Measurements from ENCODE around the gene KLHL8.

The KLHL8 gene

GRCh38 chr4:87120010-87120409, 100.4 kb downstream of the KLHL8 start:
- no peak for FAIRE-seq

DNA sequence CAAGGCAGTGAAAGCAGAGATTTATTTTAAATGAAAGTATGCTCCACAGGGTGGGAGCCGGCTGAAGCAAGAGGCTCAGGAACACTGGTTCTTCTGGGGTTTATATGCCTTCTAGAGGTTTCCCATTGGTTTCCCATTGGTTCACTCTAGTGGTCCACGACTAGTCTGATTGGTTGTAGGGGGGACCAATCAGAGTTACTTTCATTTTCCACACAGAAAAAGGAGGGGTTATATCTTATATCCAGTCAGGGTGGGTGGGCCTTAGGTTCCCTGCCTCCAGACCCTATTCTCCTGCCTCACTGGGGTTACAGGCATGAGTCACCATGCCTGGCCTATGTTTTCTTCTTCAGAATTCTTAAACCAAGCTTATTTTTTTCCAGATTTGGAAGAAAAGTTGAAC, 101.6 kb downstream of the KLHL8 start:
- no peak for FAIRE-seq

- no peak for FAIRE-seq
Observed at GRCh38 chr4:87118421-87118820, 102.0 kb downstream of the KLHL8 start.

DNA sequence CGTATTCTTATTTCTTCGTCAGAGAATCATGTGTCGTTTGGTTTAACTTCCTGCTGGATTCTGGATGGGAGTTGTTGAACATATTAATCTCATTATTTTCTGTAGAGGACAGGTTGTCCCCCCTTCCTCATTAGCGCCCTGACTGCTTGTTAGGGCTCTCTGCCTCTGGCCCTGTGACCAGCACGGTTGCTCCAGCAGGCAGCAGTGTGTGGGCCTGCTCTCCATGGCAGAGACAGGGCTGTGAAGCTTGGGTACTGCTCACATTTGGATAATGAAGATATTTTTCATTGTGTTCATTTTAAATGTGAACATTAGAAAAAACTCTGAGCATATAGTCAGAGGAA, 102.7 kb downstream of the KLHL8 start:
- no peak for FAIRE-seq

DNA sequence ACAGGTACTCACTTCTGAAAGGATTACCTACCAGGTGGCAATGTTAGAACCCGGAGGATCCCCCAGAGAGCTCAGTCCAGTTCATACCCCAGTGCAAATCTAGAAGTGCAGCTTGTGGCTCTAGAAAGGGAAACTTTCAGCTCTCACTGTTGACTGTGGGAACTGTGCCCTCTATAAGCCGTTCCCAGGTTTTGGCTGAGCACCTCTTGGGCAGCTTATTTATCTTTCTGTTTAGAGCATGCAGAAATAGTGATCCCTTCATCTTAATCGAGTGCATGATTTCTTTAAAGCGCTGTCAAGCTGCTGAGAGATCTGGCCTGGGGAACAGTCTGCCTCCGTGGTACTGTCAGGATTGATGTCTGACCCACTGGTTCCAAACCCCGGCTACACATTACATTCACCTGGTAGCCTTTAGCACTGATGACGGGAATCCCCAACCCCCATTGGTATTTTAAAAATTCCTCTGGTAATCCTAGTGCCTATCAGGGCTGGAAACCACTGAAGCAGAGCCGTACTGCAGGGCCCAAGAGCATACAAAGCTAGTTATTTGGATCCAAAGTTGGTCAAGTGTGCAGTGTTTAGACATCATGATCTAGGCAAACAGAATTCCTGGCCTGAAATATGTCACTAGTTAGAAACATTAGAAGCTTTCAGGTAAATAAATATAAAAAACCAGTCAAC, 103.2 kb downstream of the KLHL8 start:
- FAIRE-seq, result no peak

DNA sequence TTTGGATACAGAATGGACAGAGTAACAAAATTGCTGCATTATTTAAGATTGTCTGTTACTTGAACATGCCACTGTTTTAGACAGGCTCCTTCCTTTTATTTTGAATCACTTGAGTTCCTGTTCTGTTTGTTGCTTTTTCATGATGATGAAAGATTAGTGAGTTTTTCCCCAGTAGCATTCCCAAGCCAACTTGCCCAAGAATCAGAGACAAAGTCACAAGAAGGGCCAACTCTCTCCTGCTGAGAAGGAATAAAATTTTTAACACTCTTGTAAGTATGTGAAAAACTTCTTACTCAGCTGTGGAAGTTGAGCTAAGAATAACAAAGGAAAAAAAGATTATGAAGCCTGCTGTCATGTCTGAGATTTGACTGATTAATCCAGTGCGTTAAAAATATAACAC, 104.2 kb downstream of the KLHL8 start:
- no peak for FAIRE-seq

- no peak for FAIRE-seq
Observed at GRCh38 chr4:87114245-87115062, 106.0 kb downstream of the KLHL8 start.

- FAIRE-seq, result no peak
Observed at GRCh38 chr4:87112063-87112462, 108.4 kb downstream of the KLHL8 start.
